Endothelial cell of umbilical vein (primary cell): ENCODE measurements around the gene MAEA. TPM values are rescaled to one million over a fixed set of nuclear protein-coding genes. Genes with fewer than 3 reads are reported as not detected.
A peak's percentile ranks its signal among the peaks of the same experiment; 100 is the strongest.

Source experiments
- BruUV-seq: library from RNA; stranded (reverse); fragments of 400-500 nt; replicated peaks from 2 replicates; lab custom pipeline; 2021; lab: Mats Ljungman, UMichigan
- CTCF ChIA-PET: fragments of 300-600, 350-600 bp; sonication (Branson Sonifier 250); formaldehyde crosslinking; loops from one replicate; lab custom pipeline; 2021; ENCODE audit warnings: antibody characterized with exemption, inconsistent platforms; lab: Charles Lee
- POLR2A ChIA-PET: fragments of 300-600, 350-600 bp; sonication (Branson Sonifier 250); formaldehyde crosslinking; loops from one replicate; lab custom pipeline; 2021; ENCODE audit warnings: antibody characterized with exemption, inconsistent platforms; lab: Charles Lee
- DNase-seq: peaks from one replicate; pipeline ENCODE4 v3.0.0-alpha.2; 2011; ENCODE audit warnings: low read depth, low spot score
- FAIRE-seq: peaks from 2 replicates; lab custom pipeline; 2011; peaks lifted over from hg19 to GRCh38; lab: Jason Lieb, UNC
- H2AFZ ChIP-seq: 2 replicates; pipeline ENCODE4 v1.6.0; 2012; ENCODE audit warnings: low read depth, low read length, control low read depth, inconsistent platforms
- H3K27ac ChIP-seq: 2 replicates; pipeline ENCODE4 v1.5.1; 2011; ENCODE audit warnings: low read depth, mild to moderate bottlenecking, control low read depth, low read length, moderate library complexity; ENCODE audit not compliant: insufficient read depth
- H3K27me3 ChIP-seq, 2 experiments: 2 replicates each; pipeline versions ENCODE4 v1.6.0 to v1.6.1; 2011; ENCODE audit warnings: low read length in 2 of 2, mixed read lengths in 1 of 2; ENCODE audit not compliant: control insufficient read depth in 2 of 2, insufficient read depth in 2 of 2
- H3K36me3 ChIP-seq, 2 experiments: 2 replicates in 1 of 2; 3 replicates in 1 of 2; pipeline ENCODE4 v1.5.1; 2011; ENCODE audit warnings: low read length in 2 of 2, mild to moderate bottlenecking in 1 of 2, moderate library complexity in 1 of 2; ENCODE audit not compliant: control insufficient read depth in 2 of 2, insufficient read depth in 2 of 2; ENCODE audit errors: extremely low read depth in 1 of 2
- H3K4me1 ChIP-seq: 3 replicates; pipeline ENCODE4 v1.5.1; 2011; ENCODE audit warnings: mild to moderate bottlenecking, low read length; ENCODE audit not compliant: control insufficient read depth, insufficient read depth; ENCODE audit errors: extremely low read depth
- H3K4me2 ChIP-seq: 2 replicates; pipeline ENCODE4 v1.6.1; 2011; ENCODE audit warnings: low read length, control low read depth, mixed read lengths; ENCODE audit not compliant: insufficient read depth
- H3K4me3 ChIP-seq, 3 experiments: fragments of 200-600 bp in 1 of 3; sonication (generic), shearing (Covaris generic) in 1 of 3; replicated peaks in 1 of 3; 2 replicates each; pipeline ENCODE4 v1.5.1; 2011 to 2016; ENCODE audit warnings: control low read depth in 3 of 3, low read length in 3 of 3, mild to moderate bottlenecking in 2 of 3, inconsistent platforms in 1 of 3, low read depth in 1 of 3, moderate library complexity in 1 of 3; ENCODE audit not compliant: insufficient read depth in 1 of 3
- H3K79me2 ChIP-seq: 2 replicates; pipeline ENCODE4 v1.6.0; 2012; ENCODE audit warnings: low read length, inconsistent platforms; ENCODE audit not compliant: control insufficient read depth, insufficient read depth
- H3K9ac ChIP-seq: replicated peaks from 2 replicates; pipeline ENCODE3; 2011; ENCODE audit warnings: low read length, control low read depth; ENCODE audit not compliant: insufficient read depth; ENCODE audit errors: extremely low read depth
- H3K9me1 ChIP-seq: replicated peaks from 3 replicates; pipeline ENCODE4 v1.6.0; 2011; ENCODE audit warnings: mild to moderate bottlenecking, low read length; ENCODE audit not compliant: control insufficient read depth, insufficient read depth; ENCODE audit errors: extremely low read depth
- H3K9me3 ChIP-seq: replicated peaks from 2 replicates; pipeline ENCODE4 v1.5.1; 2012; ENCODE audit warnings: low read length, inconsistent platforms; ENCODE audit not compliant: control insufficient read depth, insufficient read depth
- H4K20me1 ChIP-seq: replicated peaks from 2 replicates; pipeline ENCODE3; 2011; ENCODE audit warnings: mild to moderate bottlenecking, low read length; ENCODE audit not compliant: control insufficient read depth, insufficient read depth; ENCODE audit errors: extremely low read depth
- JUN ChIP-seq: IDR thresholded peaks from 2 replicates; pipeline ENCODE4 v1.6.1; 2011; ENCODE audit warnings: borderline replicate concordance, low read depth; ENCODE audit not compliant: insufficient read length, insufficient read depth
- MYC ChIP-seq: IDR thresholded peaks from one replicate; pipeline ENCODE4 v1.6.1; 2011; ENCODE audit warnings: mild to moderate bottlenecking, low read depth, low read length
- dilution Hi-C: fragments of 300-500 bp; cut with MboI; formaldehyde crosslinking; loops from one replicate; pipeline ENCODE4 v1.15.0; 2019; ENCODE audit warnings: low sequenced_read_pairs; ENCODE audit not compliant: extremely low pct_ligation_motif_present
- intact Hi-C: fragments of 100-400 bp; cut with micrococcal nuclease; formaldehyde crosslinking; loops from one replicate; pipeline ENCODE4 v1.10.0; 2022
- polyA plus RNA-seq, 4 experiments: library from polyadenylated mRNA; depleted of rRNA in 3 of 4; stranded (reverse) in 3 of 4; unstranded in 1 of 4; fragments of >200 nt; gene quantifications; 2 replicates each; pipeline versions ENCODE4 v1.2.1 to v1.2.3, GENCODE V29; 2011 to 2012; ENCODE audit warnings: missing spikeins in 1 of 4
- total RNA-seq: library from RNA; stranded (reverse); gene quantifications from 2 replicates; pipeline ENCODE4 v1.2.3, GENCODE V29; 2021
- TF ChIP-seq, protein P1 (sequence below), 2 donors: IDR thresholded peaks; 1 replicate in 1 of 2; 2 replicates in 1 of 2; pipeline ENCODE4 v1.5.1; 2011; ENCODE audit warnings: low read length in 2 of 2, mild to moderate bottlenecking in 2 of 2, moderate library complexity in 2 of 2, control low read depth in 1 of 2, inconsistent platforms in 1 of 2, low read depth in 1 of 2; ENCODE audit not compliant: insufficient read depth in 1 of 2; ENCODE audit errors: extremely low read depth in 1 of 2
- TF ChIP-seq, protein P2 (sequence below): IDR thresholded peaks from 2 replicates; pipeline ENCODE4 v1.6.1; 2011; ENCODE audit not compliant: insufficient read depth, insufficient read length

The MAEA gene
- total and polyA plus RNA-seq, 2 donors (not counting 3 experiments of a cell fraction or from before 2014, with no cell fraction given), result 66.0 to 108 TPM

DNA sequence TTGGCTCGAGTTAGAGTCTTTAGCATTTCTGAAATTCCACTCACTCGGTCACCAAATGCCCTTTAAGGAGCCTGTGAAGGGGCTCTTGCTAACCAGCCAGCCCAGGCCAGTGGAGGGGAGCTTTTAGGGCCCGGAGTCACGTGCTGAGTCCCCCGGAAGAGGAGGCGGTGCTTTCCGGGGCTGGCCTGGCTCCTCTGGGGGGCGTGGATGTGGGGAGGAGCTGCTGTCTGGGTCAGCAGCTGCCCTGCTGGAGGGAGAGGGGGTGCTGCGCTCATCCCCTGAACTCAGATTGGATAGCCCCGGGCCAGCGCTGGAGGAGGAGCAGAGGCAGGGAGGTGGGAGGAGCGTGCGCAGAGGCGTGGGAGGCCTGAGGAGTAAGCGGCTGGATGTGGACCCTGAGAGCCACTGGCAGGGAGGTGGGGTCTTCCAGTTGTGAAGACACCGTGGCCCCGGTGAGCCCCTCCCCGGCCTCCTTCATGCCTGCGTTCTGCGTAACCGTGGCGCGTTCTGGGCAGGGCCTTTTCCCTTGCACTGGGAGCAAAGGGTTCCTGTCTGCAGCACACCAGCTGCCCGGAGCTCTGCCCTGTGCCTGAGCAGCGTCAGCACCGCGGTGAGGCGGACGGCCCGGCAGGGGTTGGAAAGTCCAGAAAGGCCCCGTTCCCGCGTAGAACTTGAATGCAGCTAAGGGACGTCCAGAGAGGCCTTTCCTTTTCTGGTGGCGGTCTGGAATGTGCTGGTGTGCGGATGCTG is 19.7 kb downstream of the MAEA start:
- peak overlapping the region; percentile 31 for H3K4me2 ChIP-seq
- TF ChIP-seq, protein P1, sequence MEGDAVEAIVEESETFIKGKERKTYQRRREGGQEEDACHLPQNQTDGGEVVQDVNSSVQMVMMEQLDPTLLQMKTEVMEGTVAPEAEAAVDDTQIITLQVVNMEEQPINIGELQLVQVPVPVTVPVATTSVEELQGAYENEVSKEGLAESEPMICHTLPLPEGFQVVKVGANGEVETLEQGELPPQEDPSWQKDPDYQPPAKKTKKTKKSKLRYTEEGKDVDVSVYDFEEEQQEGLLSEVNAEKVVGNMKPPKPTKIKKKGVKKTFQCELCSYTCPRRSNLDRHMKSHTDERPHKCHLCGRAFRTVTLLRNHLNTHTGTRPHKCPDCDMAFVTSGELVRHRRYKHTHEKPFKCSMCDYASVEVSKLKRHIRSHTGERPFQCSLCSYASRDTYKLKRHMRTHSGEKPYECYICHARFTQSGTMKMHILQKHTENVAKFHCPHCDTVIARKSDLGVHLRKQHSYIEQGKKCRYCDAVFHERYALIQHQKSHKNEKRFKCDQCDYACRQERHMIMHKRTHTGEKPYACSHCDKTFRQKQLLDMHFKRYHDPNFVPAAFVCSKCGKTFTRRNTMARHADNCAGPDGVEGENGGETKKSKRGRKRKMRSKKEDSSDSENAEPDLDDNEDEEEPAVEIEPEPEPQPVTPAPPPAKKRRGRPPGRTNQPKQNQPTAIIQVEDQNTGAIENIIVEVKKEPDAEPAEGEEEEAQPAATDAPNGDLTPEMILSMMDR (IDR thresholded peaks at IDR 0.05; ENCODE audit: extremely low read depth in 1 of 2, insufficient read depth in 1 of 2, low read depth in 1 of 2, low read length in 2 of 2), result no peak
- TF ChIP-seq, protein P2, sequence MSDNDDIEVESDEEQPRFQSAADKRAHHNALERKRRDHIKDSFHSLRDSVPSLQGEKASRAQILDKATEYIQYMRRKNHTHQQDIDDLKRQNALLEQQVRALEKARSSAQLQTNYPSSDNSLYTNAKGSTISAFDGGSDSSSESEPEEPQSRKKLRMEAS, result peak; percentile 59
- TF ChIP-seq JUN, result no peak
- no peak for TF ChIP-seq MYC
- dilution Hi-C loops, result no loop called here
- peaks cover 70% of the 10 kb centered on the region for H3K79me2 ChIP-seq
- DNase-seq, result peak; percentile 82
- peak overlapping the region; percentile 24 for H3K9ac ChIP-seq
- no peak overlapping the region for H2AFZ ChIP-seq
- BruUV-seq, result no TSS peak
- CTCF ChIA-PET, result interaction anchor here (1.0 to 1.4 kb wide), 5 partner anchors 9 to 19 kb away, joined by 3 to 5 read pairs (median 3); no protein-coding TSS in a partner anchor
- no peaks in the 10 kb centered on the region for H3K9me3 ChIP-seq
- H3K4me1 ChIP-seq, result peaks cover 11% of the 10 kb centered on the region
- peak overlapping the region in 1 of 3 experiments; percentile 42 for H3K4me3 ChIP-seq
- intact Hi-C loops, result loop anchor here (1.0 to 5.0 kb wide), 2 partner anchors 20 to 72 kb away; partner anchors contain the start of gene MAEA
- H3K27me3 ChIP-seq, result no peaks in the 10 kb centered on the region
- H3K27ac ChIP-seq, result no peak overlapping the region
- no peaks in the 10 kb centered on the region for H4K20me1 ChIP-seq
- peak; percentile 52 for FAIRE-seq
- no peaks in the 10 kb centered on the region for H3K9me1 ChIP-seq
- POLR2A ChIA-PET, result no interaction called here
- H3K36me3 ChIP-seq, result peaks cover 6 to 15% of the 10 kb centered on the region in 2 experiments
